Activated CD8-positive, alpha-beta memory T cell treated with anti-CD3 and anti-CD28 coated beads, Interleukin-2, amount 50 U/mL, for 1 hour (primary cell): ENCODE measurements around the gene DNASE2B.

ENCODE experiments used
- DNase-seq: peaks from one replicate; pipeline ENCODE4 v3.0.0-alpha.2; 2020; ENCODE audit errors: extremely low read depth

The DNASE2B gene, protein sequence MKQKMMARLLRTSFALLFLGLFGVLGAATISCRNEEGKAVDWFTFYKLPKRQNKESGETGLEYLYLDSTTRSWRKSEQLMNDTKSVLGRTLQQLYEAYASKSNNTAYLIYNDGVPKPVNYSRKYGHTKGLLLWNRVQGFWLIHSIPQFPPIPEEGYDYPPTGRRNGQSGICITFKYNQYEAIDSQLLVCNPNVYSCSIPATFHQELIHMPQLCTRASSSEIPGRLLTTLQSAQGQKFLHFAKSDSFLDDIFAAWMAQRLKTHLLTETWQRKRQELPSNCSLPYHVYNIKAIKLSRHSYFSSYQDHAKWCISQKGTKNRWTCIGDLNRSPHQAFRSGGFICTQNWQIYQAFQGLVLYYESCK

DNA sequence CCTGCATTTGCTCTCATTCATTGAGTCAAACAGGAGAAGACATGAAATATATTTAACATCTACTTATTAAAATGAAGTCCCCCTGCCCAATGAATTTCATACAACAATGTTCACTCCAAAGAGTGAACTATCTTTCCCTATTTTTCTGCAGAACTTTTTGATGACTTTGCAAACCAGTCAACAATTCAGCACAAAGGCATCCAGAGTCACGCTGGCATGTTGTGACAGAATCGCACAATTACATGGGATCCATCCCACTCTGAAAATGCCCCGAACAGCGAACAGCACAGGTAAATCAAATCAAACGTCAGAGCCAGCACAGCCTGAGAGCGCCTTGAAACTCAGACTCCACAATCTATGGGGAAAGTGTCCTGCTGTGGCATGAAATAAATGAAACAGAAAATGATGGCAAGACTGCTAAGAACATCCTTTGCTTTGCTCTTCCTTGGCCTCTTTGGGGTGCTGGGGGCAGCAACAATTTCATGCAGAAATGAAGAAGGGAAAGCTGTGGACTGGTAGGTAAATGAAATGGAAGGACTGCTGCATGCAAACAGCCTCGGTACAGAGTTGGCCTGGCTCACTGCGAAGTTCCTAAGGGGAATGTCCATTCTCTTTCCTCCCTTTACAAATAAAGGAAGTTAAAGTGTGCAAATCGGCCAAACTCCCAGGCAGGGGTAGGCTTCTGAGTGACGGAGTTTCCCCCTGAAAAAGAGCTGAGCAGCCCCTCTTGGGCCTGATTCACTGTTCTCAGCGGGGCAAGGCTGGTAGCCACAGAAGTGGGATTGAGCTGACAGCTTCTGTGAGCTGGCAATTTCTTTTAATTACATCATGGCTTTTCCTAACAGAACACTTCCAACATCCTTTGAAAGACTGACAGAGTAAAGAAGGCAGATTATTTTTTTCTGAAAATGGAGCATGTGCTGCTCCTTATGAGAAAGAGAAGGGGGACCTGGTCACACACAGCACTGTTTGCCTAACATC, at the start of gene DNASE2B:
TSS of gene DNASE2B (plus strand) at position 310 of the 981 bp plus-strand sequence. CDS start at position 391, 81 bp downstream.
- DNase-seq, result no peak

DNA sequence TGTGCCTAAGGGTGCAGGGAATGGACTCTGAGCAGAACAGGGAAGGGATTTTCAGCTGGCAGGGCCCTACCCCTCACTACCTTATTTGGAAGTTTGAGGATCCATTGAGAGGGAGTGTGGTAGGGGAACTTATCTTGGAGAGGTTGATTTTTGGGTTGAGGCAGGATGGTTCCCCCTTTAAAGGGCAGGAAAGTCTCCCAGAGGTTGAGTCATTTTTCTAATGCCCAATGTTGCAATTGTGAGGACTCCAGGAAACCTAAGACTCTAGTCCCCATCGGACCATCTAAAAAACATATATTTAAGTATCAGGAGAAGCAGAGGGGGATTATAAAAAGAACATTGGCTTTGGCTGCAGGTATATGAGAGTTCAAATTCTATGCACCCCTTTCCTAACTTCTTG, 49.5 kb upstream of the DNASE2B start:
- no peak for DNase-seq

DNA sequence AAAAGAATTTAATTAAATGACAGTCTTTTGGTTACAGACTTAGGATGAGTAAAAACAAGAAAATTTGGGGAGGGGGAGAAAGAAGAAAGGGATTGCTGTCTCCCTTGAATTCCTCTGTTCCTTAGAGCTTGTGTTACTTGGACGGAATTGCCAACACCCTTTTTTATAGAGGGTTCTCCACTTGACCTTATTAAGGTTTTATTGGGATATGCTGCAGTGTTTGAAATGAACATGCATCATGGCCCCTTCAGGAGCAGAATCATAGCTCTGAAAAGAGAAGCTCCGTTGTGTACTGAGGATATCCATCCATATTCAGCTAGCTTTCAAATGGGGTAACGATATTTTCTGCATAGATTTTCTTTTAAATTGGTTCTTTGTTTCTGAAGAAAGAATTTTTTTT, 48.2 kb upstream of the DNASE2B start:
- DNase-seq, result no peak

DNA sequence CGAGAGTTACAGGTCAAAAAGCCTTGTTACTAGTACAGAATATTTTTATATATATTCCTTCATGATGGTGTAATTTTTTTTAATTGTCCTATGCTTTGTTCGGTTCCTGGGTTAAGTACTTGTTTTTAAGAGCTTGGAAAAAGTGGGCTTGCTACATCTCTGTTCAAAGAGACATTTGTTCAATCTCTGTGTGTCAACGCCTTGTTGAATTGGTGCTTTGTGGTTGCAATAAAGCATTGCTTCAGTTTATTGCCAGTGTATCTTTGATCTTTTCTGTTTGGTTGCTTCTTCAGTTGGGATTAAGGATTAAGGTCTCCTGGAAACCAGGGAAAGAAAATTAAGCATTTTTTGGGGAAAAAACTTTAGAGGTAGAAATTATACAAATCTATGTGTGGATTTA, 47.7 kb upstream of the DNASE2B start:
- no peak for DNase-seq

DNA sequence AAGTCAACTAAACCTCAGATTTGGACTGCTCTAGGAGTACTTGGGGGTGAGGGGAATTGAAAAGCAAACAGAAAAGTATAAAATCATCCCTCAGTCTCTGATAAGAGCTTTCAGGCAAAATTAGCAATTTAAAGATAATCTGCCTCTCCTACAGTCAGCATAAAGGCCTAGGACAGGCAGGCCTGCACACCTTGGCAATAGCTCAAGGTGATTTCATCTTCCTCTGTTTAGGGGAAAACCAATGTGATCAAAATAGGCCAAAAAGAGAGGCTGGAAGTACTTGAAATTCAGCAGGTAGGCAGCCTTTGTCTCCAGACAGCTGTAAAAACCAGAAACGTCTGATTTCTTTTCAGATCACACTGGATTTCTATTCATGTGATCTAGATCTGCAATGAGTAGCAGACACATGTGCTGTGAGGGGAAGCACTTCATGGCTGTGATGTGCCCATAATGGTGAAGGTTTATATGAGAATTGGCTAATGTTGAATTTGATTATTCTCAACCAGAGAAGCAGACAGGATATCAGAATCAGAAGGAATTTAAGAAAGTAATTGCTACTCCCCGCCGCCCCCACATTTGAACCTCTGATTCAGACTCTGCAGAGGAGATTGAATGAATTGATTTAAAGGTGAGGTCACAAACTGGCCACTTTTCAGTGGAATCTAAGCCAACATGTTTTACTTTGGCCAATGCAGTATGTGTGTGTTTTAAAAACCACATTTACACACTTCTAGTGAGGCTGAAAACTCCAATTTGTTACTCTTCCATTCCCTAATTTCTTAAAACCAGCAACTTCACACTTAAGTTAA, 45.8 kb upstream of the DNASE2B start:
- no peak for DNase-seq

DNA sequence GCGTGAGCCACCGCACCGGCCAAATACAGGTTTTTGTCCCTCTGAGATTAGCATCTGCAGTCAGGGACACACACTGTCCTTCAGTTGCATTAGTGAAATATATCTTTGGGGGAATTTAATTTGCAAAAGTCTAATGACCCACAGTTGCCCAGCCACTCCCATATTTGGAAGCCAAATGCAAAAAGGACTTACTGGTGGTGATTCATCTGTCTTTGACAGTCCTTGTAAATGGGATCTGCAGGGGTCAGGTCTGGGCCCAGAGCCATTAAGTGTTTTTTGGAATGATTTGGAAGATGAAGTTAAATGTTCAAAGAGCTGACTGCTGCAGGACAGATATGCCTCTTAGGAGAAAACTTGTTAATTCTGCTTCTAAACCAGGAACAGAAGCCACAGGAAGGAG, 44.6 kb upstream of the DNASE2B start:
- no peak for DNase-seq

DNA sequence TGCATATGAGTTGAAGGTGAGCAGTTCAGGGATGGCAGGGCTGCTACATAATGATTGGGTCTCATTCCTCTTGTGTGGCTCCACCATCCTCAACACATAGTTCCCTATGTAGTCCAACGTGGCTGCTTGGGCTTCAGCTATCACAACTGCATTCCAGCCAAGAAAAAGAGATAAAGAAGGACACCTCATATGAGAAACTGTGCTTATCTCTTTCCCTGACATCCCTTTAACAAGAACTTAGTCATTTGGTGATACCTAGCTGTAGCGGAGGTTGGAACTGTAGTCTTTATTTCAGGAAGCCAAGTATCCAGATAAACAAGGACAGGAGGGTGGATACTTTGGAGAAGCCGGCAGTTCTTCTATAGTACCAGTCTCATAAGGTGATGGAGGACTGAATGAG, 42.7 kb upstream of the DNASE2B start:
- DNase-seq, result no peak

DNA sequence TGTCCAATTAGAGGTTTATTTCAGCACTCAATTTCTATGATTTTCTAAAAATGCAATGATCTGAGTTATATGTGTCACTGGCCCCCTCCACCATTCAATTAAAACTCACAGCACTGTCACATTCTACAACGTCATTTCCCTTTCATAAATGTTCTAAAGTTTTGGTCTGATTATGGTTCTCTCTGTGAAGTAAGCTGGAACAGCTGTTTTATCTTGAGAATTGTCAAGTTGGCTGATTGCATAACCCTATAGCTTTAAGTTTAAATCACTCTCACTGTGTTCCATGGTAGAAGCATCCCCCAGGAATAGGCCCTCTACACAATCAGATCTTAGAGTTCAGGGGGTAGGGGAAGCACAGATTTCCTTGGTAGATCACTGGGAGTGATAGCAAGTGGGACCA, 41.4 kb upstream of the DNASE2B start:
- DNase-seq, result no peak

DNA sequence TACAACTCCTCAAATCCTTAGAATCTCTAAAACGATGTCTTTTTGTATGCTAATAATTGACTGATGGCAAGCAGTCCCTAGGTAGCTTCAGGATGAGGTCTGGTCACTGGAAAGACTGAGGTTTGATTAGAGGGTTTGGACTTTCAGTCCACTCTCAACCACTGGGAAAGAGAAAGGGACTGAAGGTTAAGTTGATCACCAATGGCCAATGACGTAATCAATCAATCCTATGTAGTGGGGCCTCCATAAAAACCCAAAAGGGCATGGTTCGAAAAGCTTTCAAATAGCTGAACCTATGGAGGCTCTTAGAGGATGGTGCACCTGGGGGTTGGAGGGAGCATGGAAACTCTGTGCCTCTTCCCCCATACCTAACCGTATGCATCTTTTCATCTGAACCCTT, 39.6 kb upstream of the DNASE2B start:
- no peak for DNase-seq

DNA sequence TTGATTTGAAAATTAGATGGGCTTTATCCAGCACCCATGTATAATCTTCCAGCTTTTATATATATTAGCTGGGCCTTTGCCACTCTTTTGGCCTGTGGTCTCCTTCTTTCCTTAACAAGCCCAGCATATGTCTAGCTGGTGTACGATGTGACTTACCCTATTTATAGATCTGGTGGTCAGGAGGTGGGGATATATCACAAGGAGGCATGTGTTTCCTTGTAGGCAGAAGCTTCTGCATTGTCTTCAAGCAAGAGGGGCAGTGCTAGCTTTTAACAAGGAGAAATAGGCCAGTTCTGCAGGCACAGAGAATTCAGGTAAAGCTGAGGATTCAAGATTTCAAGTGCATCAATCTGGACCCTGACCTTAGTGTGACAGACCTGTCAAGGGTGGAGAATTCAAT, 38.0 kb upstream of the DNASE2B start:
- no peak for DNase-seq

DNA sequence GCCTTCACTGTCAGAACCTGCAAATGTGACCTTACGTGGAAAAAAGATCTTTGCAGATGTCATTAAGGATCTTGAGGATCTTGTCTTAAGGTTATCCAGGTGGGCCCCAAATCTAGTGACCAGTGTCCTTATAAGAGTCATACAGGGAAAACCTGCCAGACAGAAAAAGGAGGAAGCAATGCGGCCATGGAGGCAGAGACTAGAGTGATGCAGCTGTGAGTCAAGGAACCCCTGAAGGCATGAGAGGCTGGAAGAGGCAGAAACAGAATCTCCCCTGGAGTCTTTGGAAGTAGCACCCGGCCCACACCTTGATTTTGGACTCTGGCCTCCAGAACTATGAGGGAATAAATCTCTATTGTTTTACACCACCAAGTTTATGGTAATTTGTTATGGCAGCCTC, 36.5 kb upstream of the DNASE2B start:
- no peak for DNase-seq

DNA sequence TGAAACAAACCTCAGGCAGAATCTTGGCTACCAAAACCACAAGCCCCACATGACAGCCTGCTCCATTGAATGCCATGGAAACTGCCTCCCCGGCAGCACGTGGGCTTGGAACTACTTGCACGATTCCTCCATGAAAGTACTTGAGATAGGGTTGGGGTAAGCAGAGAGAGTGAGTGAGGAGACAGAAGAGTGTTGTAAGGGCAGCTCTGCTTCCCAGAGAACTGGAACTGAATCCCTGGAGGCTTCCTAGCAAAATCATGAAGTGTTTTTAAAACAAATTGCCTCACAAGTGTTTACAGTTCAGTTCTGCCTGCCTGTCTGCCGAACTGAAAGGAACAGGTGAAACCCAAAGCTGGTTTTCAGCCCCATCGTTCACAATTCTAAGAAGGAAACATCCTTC, 35.3 kb upstream of the DNASE2B start:
- DNase-seq, result no peak

DNA sequence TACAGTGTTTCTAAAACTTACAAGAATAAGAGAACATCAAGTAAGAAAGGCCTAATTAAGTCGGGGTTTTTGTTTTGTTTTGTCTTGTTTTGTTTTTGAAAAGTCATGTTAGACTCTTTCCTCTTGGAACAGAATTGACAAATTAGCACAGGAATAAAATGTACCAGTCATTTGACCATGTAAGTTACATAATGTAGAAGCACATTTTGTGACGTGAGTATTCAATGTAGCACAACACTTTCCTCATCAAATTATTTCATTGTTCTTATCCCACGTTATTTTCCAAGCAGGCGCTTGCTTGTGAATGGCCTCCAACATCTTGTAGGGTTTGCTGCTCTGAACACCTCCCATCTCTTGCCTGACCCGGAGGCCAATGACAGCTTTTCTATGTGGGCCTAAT, 34.7 kb upstream of the DNASE2B start:
- no peak for DNase-seq

DNA sequence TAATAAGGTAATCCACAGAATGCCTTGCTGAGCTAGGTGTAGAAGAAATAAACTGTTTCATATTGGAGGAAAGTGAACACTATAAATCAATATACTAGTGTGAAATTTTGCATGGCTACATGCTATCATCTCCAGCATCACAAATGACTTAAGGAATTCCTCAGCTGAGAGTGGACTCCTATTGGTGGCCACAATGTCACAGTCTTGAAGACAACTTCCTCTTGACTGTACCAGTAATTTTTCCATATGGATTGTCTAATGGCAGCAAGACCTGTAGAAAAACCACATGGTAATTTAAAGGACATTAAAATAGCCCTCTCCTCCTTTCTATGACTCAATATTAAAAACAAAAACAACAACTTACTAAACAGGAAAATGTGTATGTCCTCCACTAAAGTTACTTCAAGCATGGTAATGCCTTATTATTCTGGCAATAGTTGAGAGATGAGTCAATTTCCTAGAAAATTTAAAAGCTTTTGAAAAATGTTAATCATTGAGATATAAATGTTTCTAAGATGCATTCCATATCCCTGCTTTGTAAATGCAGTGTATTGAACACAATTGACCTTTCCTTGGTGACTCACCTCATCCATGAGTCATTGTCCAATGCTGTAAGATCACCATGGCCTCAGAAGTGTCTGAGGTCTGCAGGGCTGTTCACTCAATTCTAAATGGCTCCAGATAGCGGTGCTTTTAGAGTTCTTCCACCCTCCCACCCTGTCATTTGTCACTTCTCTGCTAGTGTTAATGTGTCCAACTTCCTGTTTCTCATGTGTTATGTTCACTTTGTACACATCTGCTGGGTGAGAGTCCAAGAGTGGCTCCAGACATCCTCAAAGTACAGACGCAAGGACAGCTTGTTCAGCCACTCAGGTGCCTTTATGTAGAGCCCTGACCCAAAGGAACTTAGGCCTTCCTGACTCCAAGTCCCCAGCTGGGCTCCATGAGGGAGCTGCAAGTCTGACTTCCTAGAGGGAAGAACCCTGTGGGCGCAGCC, 32.8 kb upstream of the DNASE2B start:
- peak; percentile 4 for DNase-seq

DNA sequence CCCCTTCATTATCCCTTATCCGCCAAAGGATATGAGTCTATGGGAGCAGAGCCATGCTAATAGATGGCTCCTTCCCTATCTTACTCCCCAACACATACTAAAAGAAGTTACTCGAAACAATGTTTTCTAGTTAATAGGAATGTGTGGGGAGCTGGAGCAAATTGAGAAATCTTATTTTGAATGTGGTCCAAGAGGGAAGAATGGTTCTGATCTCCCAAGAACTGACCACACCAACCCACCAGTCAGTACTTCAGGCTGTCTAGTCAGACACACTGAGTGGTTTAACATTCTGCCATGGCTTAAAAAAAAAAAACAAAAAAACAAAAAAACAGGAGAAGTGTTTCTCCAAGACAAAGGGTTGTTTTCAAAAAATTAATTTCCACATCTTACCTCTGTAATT, 31.5 kb upstream of the DNASE2B start:
- DNase-seq, result no peak

DNA sequence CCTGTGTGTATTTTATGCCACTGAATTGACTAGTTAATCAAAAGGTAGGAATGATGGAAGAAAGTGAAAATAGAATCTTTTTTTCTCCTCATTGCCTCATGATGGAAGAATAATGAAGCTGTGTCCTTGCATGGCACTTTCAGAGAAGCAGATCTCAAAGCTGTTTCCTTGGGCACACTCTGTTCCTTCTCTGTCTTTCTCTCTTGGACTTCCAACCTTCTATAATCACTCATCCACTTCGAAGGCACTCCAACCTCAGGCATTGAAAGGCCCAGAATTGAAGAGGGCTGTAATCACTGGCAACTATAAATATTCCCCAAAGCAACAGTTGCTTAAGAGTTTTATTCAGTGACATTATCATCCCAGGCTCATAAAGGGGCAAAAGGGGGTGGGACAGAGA, 31.1 kb upstream of the DNASE2B start:
- DNase-seq, result no peak

DNA sequence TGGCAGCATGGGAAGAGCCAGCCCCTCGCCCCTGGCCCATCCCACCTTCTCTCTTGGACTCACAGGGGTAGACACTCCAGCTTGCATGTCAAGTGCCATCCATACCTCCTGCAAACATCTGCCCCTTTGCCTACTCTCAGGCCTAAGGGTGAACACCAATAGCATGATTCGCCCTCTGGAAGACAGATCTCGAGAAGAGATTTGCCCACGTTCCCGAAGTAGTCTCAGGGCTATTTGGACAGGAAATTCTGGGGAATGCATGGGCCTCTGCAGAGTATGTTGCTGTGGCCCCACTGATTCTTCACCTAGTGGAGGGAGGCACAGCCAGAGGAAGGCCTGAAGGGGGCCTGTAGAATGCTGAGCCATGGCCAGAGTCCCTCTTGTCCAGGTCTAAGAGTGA, 29.8 kb upstream of the DNASE2B start:
- no peak for DNase-seq

DNA sequence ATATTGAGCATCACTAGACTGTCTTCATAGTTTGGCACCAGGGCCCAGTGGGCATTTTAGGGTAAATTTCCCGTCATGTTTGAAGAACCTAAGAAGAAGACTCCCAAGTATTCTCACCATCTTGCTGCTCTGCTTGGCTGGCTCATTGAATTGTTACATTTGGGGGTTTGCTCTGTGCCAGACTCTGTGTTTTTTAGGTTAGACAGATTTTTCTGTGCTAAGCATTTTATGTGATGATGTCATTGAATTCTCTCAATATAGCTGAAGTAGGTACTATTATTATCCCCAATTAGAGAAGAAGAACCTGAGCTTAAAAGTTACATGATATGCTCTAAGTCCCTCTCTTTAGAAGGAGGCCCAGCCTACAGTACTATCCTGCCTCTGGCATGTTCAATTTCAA, 28.0 kb upstream of the DNASE2B start:
- no peak for DNase-seq

DNA sequence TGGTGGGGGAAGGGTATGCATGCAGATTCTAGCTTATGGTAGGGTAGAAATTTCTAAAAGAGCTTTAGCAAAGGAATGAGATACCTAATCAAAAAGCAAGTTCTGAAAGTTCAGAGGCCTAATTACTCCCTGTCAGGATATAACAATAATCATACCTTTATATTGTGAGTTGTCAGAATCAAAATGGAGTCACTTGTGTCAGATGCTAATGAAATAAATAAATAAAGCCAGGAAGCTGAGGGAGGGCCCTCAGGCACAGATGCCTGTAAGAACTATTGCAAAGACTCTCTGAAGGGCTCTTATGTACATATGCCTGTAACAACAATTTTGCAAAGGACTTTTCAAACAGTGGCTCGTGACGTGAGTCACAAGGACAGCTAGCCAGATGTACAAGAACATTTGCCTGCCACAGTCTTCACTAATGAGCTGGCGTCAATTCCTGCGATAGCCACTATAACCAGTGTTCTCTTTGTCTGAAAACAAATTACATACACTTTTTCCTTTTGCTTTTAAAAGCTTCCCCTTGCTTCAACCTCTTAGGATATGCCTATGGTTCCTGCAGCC, 27.4 kb upstream of the DNASE2B start:
- DNase-seq, result no peak

DNA sequence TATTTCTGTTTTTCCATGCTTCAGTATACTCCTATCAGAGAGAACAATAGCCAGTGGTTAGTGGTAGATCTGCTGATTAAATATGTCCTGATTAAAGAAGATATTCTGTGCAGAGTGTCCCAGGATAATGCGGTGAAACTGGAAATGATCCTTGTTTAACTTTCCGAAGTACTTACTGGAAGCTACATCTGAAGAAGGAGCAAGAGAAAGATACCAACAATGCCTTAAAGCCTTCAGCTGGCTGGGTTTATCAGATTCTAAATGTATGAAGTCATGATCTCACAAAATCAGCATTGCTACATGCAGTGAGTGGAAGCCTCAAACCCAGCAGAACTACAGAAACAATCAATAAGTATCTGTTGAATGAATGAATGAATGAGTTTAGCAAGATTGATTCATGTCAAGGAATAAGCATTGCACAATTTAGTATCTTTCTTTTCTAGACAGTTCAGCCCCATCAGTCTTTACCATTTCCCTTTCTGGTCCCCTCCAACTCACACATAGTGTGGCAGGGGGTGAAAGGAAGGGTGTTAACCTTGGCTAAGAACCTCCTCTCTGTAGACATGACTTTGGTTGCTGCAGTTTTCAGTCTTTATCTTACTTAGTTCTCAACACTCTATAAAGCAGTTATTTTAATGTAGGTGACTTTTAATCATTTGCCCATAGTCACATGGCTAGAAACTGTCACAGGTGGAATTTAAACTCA, 24.7 kb upstream of the DNASE2B start:
- no peak for DNase-seq
